Coronary artery (tissue), 2 donors: Measurements from ENCODE around the gene ATP2A3.

Source experiments
- DNase-seq: peaks from one replicate; pipeline ENCODE4 v3.0.0-alpha.2; 2017; ENCODE audit warnings: low spot score
- H3K27ac ChIP-seq, 2 donors: fragments of 200-600 bp; sonication (generic); one replicate each; pipeline ENCODE4 v1.5.1; 2016 to 2019
- H3K4me3 ChIP-seq: fragments of 200-600 bp; sonication (generic); 2 replicates; pipeline ENCODE4 v1.5.1; 2016; ENCODE audit warnings: mild to moderate bottlenecking, moderate library complexity
- CTCF ChIP-seq: fragments of 200-600 bp; sonication (generic); IDR thresholded peaks from one replicate; pipeline ENCODE4 v1.5.1; 2019; ENCODE audit warnings: antibody characterized with exemption

The ATP2A3 gene

DNA sequence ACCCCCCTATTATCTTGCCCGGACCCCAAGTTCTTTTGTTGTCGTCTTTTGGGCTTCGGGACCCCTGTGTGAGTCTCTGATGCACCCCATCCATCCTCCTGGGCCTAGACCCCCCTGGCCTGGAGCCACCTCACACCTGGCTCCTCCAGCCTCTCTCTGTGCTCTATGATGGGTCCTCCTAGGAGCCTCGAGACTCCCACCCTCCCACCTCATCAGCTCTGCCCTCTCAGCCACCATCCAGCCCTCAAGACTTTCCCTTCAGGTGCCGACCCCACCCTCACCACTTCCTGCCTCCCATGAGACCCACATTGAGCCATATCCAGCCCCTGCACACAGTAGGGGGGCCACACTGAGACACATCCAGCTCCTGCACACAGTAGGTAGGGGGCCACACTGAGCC lies 8.7 kb upstream of the ATP2A3 start:
- no peak for TF ChIP-seq CTCF
- no peak for DNase-seq
- Histone ChIP-seq H3K27ac (no peak overlapping the region), H3K4me3 (no peak overlapping the region)

GRCh38 chr17:3972281-3972731 lies 8.1 kb upstream of the ATP2A3 start:
- TF ChIP-seq CTCF = no peak
- no peak for DNase-seq

DNA sequence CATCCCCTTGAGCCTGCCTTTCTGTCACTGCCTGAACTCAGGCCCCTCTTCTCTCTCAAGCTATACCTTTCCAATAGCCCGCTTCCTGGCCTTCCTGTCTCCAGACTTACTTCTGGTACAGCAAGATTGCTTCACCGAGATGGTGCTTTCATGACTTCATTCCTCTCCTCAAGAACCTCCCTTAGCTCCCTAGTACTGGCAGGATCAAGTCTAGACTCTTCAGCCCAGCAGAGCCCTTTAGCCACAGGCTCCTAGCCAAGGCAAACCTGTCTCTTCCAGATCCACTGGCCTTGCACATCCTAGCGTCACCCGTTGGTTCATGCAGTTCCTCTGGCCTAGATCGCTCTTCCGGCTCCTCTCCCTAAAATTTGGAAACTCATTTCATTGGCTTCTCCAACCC lies 6.4 kb upstream of the ATP2A3 start:
- no peak overlapping the region for H3K27ac ChIP-seq

More at GRCh38 chr17:3972281-3972731, 8.1 kb upstream of the ATP2A3 start:
- H3K27ac ChIP-seq = no peak overlapping the region
- no peak overlapping the region for H3K4me3 ChIP-seq

GRCh38 chr17:3969963-3970362 lies 5.7 kb upstream of the ATP2A3 start:
- no peak for DNase-seq
- Histone ChIP-seq H3K4me3 (no peak overlapping the region), H3K27ac (no peak overlapping the region)
- no peak for TF ChIP-seq CTCF

More for the DNA sequence above, 6.4 kb upstream of the ATP2A3 start:
- TF ChIP-seq CTCF = no peak
- DNase-seq = no peak
- no peak overlapping the region for H3K4me3 ChIP-seq

GRCh38 chr17:3968886-3969524 lies 4.8 kb upstream of the ATP2A3 start:
- Histone ChIP-seq H3K27ac (no peak overlapping the region), H3K4me3 (no peak overlapping the region)
- DNase-seq = no peak
- no peak for TF ChIP-seq CTCF

- Histone ChIP-seq H3K27ac (no peak overlapping the region), H3K4me3 (no peak overlapping the region)
- DNase-seq = no peak
- no peak for TF ChIP-seq CTCF
Measured at GRCh38 chr17:3968015-3968414, 3.8 kb upstream of the ATP2A3 start.

DNA sequence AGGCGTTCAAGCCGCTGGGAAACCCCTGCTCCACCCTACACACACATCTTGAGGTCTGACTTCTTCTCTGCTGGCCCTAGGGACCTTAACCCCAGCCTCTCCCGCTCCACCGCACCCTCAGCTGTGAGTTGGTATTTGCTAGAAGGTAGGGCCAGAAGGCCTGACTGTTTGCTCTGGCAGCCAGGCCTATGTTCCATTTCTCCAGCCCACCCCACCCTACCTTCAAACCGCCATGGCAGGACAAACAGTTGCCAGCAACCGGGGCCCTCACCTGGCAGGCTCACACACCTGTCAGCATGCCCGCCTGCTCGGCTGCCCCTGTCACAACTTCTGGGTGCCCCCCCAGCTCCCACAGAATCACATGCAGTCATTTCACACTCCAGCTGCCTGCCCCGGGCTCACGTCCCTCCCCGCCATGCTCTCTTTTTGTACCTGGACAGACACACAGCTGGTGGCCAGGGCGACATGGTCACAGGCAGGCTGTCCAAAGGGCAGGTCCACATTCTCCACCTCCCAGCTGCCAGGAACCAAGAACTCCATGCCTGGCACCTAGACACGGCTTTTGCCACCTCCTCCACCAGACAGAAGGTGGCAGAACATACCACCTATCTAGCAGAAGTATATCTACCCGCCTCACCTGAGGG lies 2.6 kb upstream of the ATP2A3 start:
- DNase-seq = no peak
- TF ChIP-seq CTCF = no peak
- H3K4me3 ChIP-seq = no peak overlapping the region
- no peak overlapping the region for H3K27ac ChIP-seq
